ENCODE data around the gene MAML2. TPM values are rescaled to one million over a fixed set of nuclear protein-coding genes. Genes with fewer than 3 reads are reported as not detected.

The MAML2 gene
- total and polyA plus RNA-seq, 2 of the 8 experiments (the other 6 are each of a cell fraction or from before 2014, with no cell fraction given), result 3.8 to 6.6 TPM

GRCh38 chr11:96074551-96075310 is 268.3 kb downstream of the MAML2 start:
- H3K4ac ChIP-seq (replicated peaks; ENCODE audit: insufficient read length, low read depth, low read length), result no peak overlapping the region
- POLR2A ChIA-PET (ENCODE audit: partially characterized antibody), result no interaction called here
- H3K18ac ChIP-seq (ENCODE audit: extremely low read depth, low read length), result no peak overlapping the region
- no peak overlapping the region for H3K14ac ChIP-seq (ENCODE audit: insufficient read length)
- no peaks in the 10 kb centered on the region for H3K79me1 ChIP-seq (ENCODE audit: low read depth, low read length)
- no peak overlapping the region for H3K23ac ChIP-seq (ENCODE audit: insufficient read length)
- H2BK5ac ChIP-seq (ENCODE audit: low read depth, low read length), result no peak overlapping the region
- no peak overlapping the region for H4K5ac ChIP-seq (ENCODE audit: insufficient read length, low read depth, low read length)
- H3K9me3 ChIP-seq (ENCODE audit: insufficient read depth in 2 of 2, low read depth in 1 of 2, low read length in 1 of 2), result no peaks in the 10 kb centered on the region
- H3K9ac ChIP-seq (replicated peaks in 1 of 4; ENCODE audit: extremely low read depth in 1 of 4, low read depth in 3 of 4, low read length in 3 of 4), result no peak overlapping the region
- no peak overlapping the region for H2AK5ac ChIP-seq (ENCODE audit: low read depth, low read length)
- H3K27ac ChIP-seq (ENCODE audit: low read depth, low read length), result no peak overlapping the region
- H4K91ac ChIP-seq (replicated peaks; ENCODE audit: insufficient read length, low read length), result no peak overlapping the region
- H3K23me2 ChIP-seq (ENCODE audit: low read depth, low read length), result no peaks in the 10 kb centered on the region
- no peak overlapping the region for H2BK15ac ChIP-seq (ENCODE audit: low read length)
- no peaks in the 10 kb centered on the region for H3K79me2 ChIP-seq (ENCODE audit: control insufficient read depth in 1 of 2, insufficient read depth in 2 of 2, low read length in 2 of 2)
- H2AFZ ChIP-seq (ENCODE audit: low read length), result no peak overlapping the region
- no peak overlapping the region for H2BK20ac ChIP-seq (ENCODE audit: low read length)
- H4K8ac ChIP-seq (ENCODE audit: extremely low read depth, insufficient read depth, low read length), result no peak overlapping the region
- H4K20me1 ChIP-seq (replicated peaks in 1 of 2; ENCODE audit: control insufficient read depth in 1 of 2, insufficient read depth in 2 of 2, low read length in 2 of 2), result no peaks in the 10 kb centered on the region
- CTCF ChIA-PET (ENCODE audit: partially characterized antibody), result interaction anchor here (0.7 to 2.2 kb wide), 4 partner anchors 10 to 181 kb away, joined by 3 to 8 read pairs (median 4); no protein-coding TSS in a partner anchor
- H3K36me3 ChIP-seq (ENCODE audit: control insufficient read depth in 2 of 4, insufficient read depth in 4 of 4, low read length in 3 of 4), result no peaks in the 10 kb centered on the region; a peak in 1 of 8 replicates
- no peak overlapping the region for H2BK12ac ChIP-seq (ENCODE audit: low read depth, low read length)
- WGBS, 2 experiments (ENCODE audit: extremely low coverage in 1 of 2, insufficient coverage in 1 of 2, insufficient read length in 1 of 2, insufficient replicate concordance in 2 of 2, low coverage in 1 of 2, low lambda C conversion rate in 2 of 2, missing lambda C conversion rate in 1 of 2), result 93% methylated on average over 11 of the region's 11 CpGs; no CpG with 5 or more reads in 1 of the 2 experiments
- H2BK120ac ChIP-seq (replicated peaks; ENCODE audit: low read depth, low read length), result no peak overlapping the region
- FAIRE-seq, result no peak
- H3K27me3 ChIP-seq (replicated peaks in 1 of 4; ENCODE audit: control insufficient read depth in 3 of 4, extremely low read depth in 1 of 4, insufficient read depth in 3 of 4, low read length in 3 of 4), result no peaks in the 10 kb centered on the region
- no peaks in the 10 kb centered on the region; a peak in 1 of 7 replicates for H3K4me1 ChIP-seq (replicated peaks in 1 of 4; ENCODE audit: control insufficient read depth in 3 of 4, insufficient read depth in 4 of 4, low read length in 3 of 4)
- no peak for DNase-seq (ENCODE audit: low read depth in 1 of 2, low spot score in 2 of 2)
- H3K4me3 ChIP-seq (ENCODE audit: extremely low read depth in 1 of 4, insufficient read depth in 2 of 4, low read depth in 3 of 4, low read length in 4 of 4), result no peak overlapping the region
- no peak overlapping the region for H3K56ac ChIP-seq (replicated peaks; ENCODE audit: insufficient read length, low read depth, low read length)
- H3K4me2 ChIP-seq (ENCODE audit: insufficient read depth in 1 of 2, low read depth in 2 of 2, low read length in 2 of 2), result no peak overlapping the region
- no peak for TF ChIP-seq SP2 (IDR thresholded peaks at IDR 0.05; ENCODE audit: low read length)
- TF ChIP-seq RAD21 (IDR thresholded peaks at IDR 0.05 in 1 of 2, conservative IDR thresholded peaks at IDR 0.05 in 1 of 2; ENCODE audit: low read depth in 2 of 2, low read length in 2 of 2), result no peak
- TF ChIP-seq CHD1 (IDR thresholded peaks at IDR 0.05; ENCODE audit: low read depth, low read length), result no peak
- TF ChIP-seq RBBP5 (IDR thresholded peaks at IDR 0.05; ENCODE audit: borderline replicate concordance, low read depth, low read length), result no peak
- TF ChIP-seq MAX (IDR thresholded peaks at IDR 0.05), result no peak
- no peak for TF ChIP-seq MAFK (IDR thresholded peaks at IDR 0.05; ENCODE audit: low read depth, low read length)
- no peak for TF ChIP-seq NRF1 (IDR thresholded peaks at IDR 0.05; ENCODE audit: low read depth, low read length)
- no peak for TF ChIP-seq CEBPB (IDR thresholded peaks at IDR 0.05; ENCODE audit: low read depth, low read length)
- TF ChIP-seq POLR2A (IDR thresholded peaks at IDR 0.05; ENCODE audit: control extremely low read depth in 1 of 2, low read depth in 2 of 2, low read length in 2 of 2), result no peak
- no peak for TF ChIP-seq CBX8 (IDR thresholded peaks at IDR 0.05; ENCODE audit: borderline replicate concordance, low read depth, low read length)
- no peak for TF ChIP-seq FOSL1 (IDR thresholded peaks at IDR 0.05; ENCODE audit: insufficient read depth, low read depth, low read length)
- TF ChIP-seq POU5F1 (IDR thresholded peaks at IDR 0.05; ENCODE audit: low read depth, low read length), result no peak
- no peak for TF ChIP-seq HDAC2 (IDR thresholded peaks at IDR 0.05; ENCODE audit: borderline replicate concordance in 1 of 2, low read depth in 2 of 2, low read length in 2 of 2)
